Measurements from ENCODE around the gene OR8U1.
A peak's percentile ranks its signal among the peaks of the same experiment; 100 is the strongest.
"Not testable (repeated sequence)": the region's sequence is repeated elsewhere in the genome, so short reads cannot be mapped to it uniquely, and the experiment has no call there.

Gene OR8U1

DNA sequence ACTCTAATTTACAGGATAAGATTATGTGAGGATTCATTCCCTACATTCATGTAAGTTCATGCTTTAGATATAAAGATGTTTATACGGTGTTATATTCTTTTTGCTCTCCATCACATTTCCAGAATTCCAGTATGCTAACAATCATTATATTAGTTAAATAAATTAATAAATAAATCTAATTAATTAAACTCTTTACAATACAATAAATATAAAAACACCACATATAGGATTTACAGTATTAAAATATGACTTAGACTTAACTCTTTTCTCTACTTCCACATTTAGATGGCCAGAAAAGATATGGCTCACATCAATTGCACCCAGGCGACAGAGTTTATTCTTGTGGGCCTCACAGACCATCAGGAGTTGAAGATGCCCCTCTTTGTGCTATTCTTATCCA, at the start of gene OR8U1:
Gene OR8U1, plus strand, starts transcription at position 301 of the 400 bp plus-strand sequence. Its CDS starts 0 bp downstream, at position 301.
- no peak for TF ChIP-seq Cebpa-rat (IDR thresholded peaks at IDR 0.05)
- H3K9ac ChIP-seq: no peak within 1 kb of the TSS
- H3K4me2 ChIP-seq: no peak within 1 kb of the TSS
- no peaks in the 10 kb centered on the region for H4K20me1 ChIP-seq
- no peak within 1 kb of the TSS for H3K27ac ChIP-seq
- no peaks in the 10 kb centered on the region for H3K9me3 ChIP-seq (replicated peaks in 1 of 11)
- no peaks in the 10 kb centered on the region for H3K27me3 ChIP-seq
- no peaks in the 10 kb centered on the region for H3K4me1 ChIP-seq
- no peaks in the 10 kb centered on the region for H3K36me3 ChIP-seq
- H3K4me3 ChIP-seq: no peak within 1 kb of the TSS

DNA sequence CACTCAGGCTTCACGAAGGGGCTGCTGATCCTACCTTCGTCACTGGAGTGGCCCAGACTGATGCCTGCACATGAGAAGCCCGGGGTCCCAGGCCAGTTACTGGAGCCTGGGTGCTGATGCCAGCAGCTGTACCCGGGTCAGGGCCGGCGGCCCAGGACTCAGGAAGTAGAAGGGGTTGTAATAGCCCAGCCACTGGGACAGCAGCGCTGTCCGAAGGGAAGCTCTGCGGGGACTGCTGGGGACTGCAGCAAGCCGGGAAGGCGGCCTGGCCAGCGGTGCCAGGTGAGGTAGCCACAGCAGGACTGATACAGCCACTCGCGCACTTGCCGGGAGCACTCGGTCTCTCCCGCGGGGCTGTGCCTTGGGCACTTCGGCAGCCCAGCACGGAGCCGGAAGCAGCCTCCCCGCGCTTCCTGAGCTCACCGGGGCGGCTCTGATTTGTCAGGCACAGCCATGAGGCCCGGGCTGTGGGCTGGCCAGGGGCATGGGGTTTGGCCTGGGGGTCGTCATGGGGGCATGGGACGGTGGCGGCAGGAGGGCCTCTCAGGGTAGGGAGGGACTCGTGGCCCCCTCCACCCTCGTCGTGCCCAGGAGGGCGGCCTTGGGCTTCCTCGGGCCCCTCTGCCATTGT, 43.4 kb upstream of the OR8U1 start:
- no peak overlapping the region for H3K4me2 ChIP-seq
- H3K9me3 ChIP-seq (replicated peaks in 1 of 11): 0 out of 22 replicates have a peak, but pooled peaks cover 0 to 7% (median 0%) of the 10 kb centered on the region in 11 experiments
- H4K20me1 ChIP-seq: no peaks in the 10 kb centered on the region
- H3K4me1 ChIP-seq: no peaks in the 10 kb centered on the region
- no peaks in the 10 kb centered on the region for H3K27me3 ChIP-seq
- TF ChIP-seq Cebpa-rat (IDR thresholded peaks at IDR 0.05): no peak
- H3K4me3 ChIP-seq: no peak overlapping the region
- H3K36me3 ChIP-seq: no peaks in the 10 kb centered on the region
- H3K27ac ChIP-seq: no peak overlapping the region
- H3K9ac ChIP-seq: no peak overlapping the region

DNA sequence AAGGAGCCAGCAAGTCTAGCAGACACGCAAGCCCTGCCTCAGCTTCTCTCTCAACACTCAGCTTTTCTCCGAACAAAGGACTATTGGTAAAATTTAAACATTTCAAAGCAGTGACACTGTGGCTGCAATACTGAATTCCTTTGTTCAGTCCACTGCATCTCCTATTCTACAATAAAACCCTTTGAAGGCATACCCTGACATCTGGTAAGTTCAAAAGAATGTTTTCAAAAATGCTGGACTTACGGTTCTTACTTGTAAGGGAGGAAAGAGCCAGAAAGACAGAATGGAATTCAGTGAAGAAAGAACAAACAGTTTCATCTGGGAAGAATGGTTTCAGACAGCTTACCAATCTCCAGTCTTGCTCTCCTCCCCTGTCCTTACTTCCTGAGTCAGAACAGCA, 42.3 kb upstream of the OR8U1 start:
- H3K27me3 ChIP-seq: no peaks in the 10 kb centered on the region
- H3K9me3 ChIP-seq (replicated peaks in 1 of 11): 0 out of 22 replicates have a peak, but pooled peaks cover 0 to 7% (median 0%) of the 10 kb centered on the region in 11 experiments
- H3K4me2 ChIP-seq: no peak overlapping the region
- H3K4me1 ChIP-seq: no peaks in the 10 kb centered on the region
- no peak overlapping the region for H3K9ac ChIP-seq
- no peaks in the 10 kb centered on the region for H4K20me1 ChIP-seq
- no peaks in the 10 kb centered on the region for H3K36me3 ChIP-seq
- no peak overlapping the region for H3K4me3 ChIP-seq
- TF ChIP-seq Cebpa-rat (IDR thresholded peaks at IDR 0.05): no peak
- no peak overlapping the region for H3K27ac ChIP-seq

DNA sequence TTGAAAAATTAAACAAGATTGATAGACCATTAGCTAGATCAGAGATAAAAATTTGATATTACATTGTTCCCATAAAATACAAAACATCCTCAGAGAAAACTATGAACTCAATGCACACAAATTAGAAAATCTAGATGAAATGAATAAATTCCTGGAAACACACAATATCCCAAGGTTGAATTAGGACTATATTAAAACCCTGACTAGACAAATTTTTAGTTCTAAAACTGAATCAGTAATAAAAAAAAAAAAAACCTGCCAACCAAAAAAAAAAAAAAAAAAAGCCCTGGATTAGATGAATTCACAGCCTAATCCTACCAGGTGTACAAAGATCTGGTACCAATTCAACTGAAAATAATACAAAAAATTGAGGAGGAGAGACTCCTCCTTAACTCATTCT, 35.1 kb upstream of the OR8U1 start:
- Histone ChIP-seq H4K20me1 (no peaks in the 10 kb centered on the region), H3K27me3 (no peaks in the 10 kb centered on the region), H3K27ac (no peak overlapping the region), H3K4me2 (no peak overlapping the region), H3K9me3 (replicated peaks in 1 of 11) (no peaks in the 10 kb centered on the region), H3K9ac (no peak overlapping the region), H3K36me3 (no peaks in the 10 kb centered on the region), H3K4me3 (no peak overlapping the region), H3K4me1 (no peaks in the 10 kb centered on the region)
- no peak for TF ChIP-seq Cebpa-rat (IDR thresholded peaks at IDR 0.05)

DNA sequence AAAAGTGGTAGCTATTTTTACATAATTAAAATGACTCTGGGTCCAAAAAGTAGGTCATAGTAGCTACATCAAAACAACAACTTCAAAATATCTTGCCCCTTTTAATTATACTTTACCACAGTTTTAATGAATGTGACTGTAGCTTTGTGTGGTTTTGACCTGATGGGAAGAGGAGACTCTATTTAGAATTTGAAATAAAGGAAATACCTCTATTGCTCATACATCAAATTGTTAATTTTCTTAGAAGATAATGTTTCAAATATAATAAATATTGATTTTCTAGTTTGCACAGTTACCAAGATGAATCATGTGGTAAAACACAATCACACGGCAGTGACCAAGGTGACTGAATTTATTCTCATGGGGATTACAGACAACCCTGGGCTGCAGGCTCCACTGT, 29.7 kb upstream of the OR8U1 start, which contains the start of gene OR8K1:
Gene OR8K1, plus strand, starts transcription at position 301 of the 400 bp plus-strand sequence. Its CDS starts 0 bp downstream, at position 301.
- Histone ChIP-seq H3K4me3 (no peak within 1 kb of the TSS), H3K4me1 (no peaks in the 10 kb centered on the region), H4K20me1 (no peaks in the 10 kb centered on the region), H3K9me3 (replicated peaks in 1 of 11) (no peaks in the 10 kb centered on the region), H3K4me2 (no peak within 1 kb of the TSS), H3K27me3 (no peaks in the 10 kb centered on the region), H3K27ac (no peak within 1 kb of the TSS), H3K36me3 (no peaks in the 10 kb centered on the region), H3K9ac (no peak within 1 kb of the TSS)
- TF ChIP-seq Cebpa-rat (IDR thresholded peaks at IDR 0.05): no peak

DNA sequence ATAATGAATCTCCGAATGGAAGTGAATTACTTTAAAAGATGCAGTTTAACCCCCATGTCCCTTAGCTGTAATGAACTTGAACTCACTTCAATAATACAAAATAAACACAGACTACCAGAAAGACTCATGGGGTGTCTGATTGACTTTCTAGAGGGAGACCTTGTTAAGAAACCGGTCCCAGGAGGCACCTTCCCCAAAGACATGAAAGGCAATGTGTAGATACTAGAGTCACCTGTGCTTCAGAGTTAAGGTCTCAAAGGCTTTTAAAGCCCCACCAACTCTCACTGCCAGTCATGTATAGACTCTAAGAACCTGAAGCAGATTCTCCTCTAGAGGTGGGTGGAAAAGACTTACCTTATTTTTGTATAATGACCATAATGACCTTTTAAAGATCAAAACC, 21.4 kb upstream of the OR8U1 start, which contains the start of gene OR8J1:
Gene OR8J1, plus strand, starts transcription at position 301 of the 400 bp plus-strand sequence. CDS start 5,956 bp downstream, outside the sequence.
- Histone ChIP-seq H3K9ac (no peak within 1 kb of the TSS), H3K4me2 (no peak within 1 kb of the TSS), H3K9me3 (replicated peaks in 1 of 11) (no peaks in the 10 kb centered on the region), H3K4me3 (no peak within 1 kb of the TSS), H3K27me3 (no peaks in the 10 kb centered on the region), H3K27ac (no peak within 1 kb of the TSS), H3K4me1 (no peaks in the 10 kb centered on the region), H3K36me3 (no peaks in the 10 kb centered on the region), H4K20me1 (no peaks in the 10 kb centered on the region)
- no peak for TF ChIP-seq Cebpa-rat (IDR thresholded peaks at IDR 0.05)

DNA sequence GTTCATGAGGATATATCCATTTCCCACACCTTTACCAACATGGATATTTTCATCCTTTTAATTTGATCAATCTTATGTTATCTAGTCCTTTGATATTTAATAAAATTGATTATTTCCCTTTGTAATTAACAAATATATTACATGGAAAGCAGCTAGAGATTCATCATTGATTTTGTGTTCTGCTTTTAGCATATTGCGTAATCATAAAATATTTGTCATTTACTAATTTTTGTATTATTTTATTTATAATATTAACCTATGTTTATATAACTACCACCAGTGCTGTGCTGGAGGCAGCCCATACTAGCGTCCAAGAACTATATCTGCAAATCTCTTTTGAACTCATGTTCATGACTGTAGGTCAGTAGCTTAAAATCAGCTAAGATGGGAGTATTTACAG, 4.7 kb downstream of the OR8U1 start:
- no peaks in the 10 kb centered on the region for H4K20me1 ChIP-seq
- TF ChIP-seq Cebpa-rat (IDR thresholded peaks at IDR 0.05): peak in 3 of 11 experiments; percentile 46 to 85 (median 59); a peak in 6 of 22 replicates

DNA sequence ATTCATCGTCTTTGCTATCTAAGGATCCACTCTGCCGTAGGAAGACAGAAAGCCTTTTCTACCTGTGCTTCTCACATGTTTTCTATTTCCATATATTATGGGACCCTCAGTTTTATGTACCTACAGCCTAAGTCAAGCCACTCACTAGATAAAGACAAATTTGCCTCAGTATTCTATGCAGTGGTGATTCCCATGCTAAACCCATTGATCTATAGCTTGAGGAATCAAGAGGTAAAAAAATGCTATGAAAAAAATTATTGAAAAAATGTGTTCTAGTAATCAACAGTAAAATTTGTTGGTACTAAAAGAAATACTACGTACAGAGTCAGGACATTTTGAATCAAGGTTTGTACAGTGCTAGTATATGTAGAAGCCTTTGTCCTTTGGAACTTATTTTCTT, 19.0 kb downstream of the OR8U1 start:
- no peaks in the 10 kb centered on the region for H4K20me1 ChIP-seq
- no peak for TF ChIP-seq Cebpa-rat (IDR thresholded peaks at IDR 0.05)
- H3K36me3 ChIP-seq: no peaks in the 10 kb centered on the region
- H3K4me1 ChIP-seq: no peaks in the 10 kb centered on the region
- no peaks in the 10 kb centered on the region for H3K9me3 ChIP-seq (replicated peaks in 1 of 11)
- H3K27ac ChIP-seq: no peak overlapping the region
- H3K9ac ChIP-seq: no peak overlapping the region
- no peak overlapping the region for H3K4me2 ChIP-seq
- no peak overlapping the region for H3K4me3 ChIP-seq
- H3K27me3 ChIP-seq: no peaks in the 10 kb centered on the region

More for the DNA sequence above, 4.7 kb downstream of the OR8U1 start:
- H3K4me3 ChIP-seq: no peak overlapping the region
- H3K36me3 ChIP-seq: no peaks in the 10 kb centered on the region
- no peaks in the 10 kb centered on the region for H3K27me3 ChIP-seq
- no peaks in the 10 kb centered on the region for H3K4me1 ChIP-seq
- H3K4me2 ChIP-seq: no peak overlapping the region
- no peak overlapping the region for H3K27ac ChIP-seq
- no peaks in the 10 kb centered on the region for H3K9me3 ChIP-seq (replicated peaks in 1 of 11)
- no peak overlapping the region for H3K9ac ChIP-seq

DNA sequence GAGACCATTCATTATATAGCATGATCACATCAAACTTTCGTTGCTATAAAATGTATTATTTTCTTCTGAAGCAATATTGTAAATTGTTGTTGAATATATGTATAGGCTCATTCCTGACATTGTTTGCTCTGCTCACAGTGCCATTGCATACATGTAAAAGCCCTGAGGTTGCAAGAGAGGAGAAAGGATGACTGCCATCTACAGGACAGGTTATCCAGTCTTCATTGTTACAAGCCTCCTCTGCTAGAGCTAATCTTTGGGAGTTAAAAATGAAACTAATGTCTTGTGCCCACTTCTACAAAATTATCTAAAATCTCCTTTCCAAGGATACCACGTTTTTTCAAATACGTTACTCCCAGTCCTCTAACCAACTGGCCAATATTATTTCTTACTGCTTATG, 20.6 kb downstream of the OR8U1 start:
- Histone ChIP-seq H3K9ac (no peak overlapping the region), H3K4me2 (no peak overlapping the region), H3K9me3 (replicated peaks in 1 of 11) (0 out of 22 replicates have a peak, but pooled peaks cover 0 to under 1% (median 0%) of the 10 kb centered on the region in 11 experiments), H4K20me1 (no peaks in the 10 kb centered on the region), H3K27me3 (no peaks in the 10 kb centered on the region), H3K36me3 (no peaks in the 10 kb centered on the region), H3K4me3 (no peak overlapping the region), H3K27ac (no peak overlapping the region), H3K4me1 (no peaks in the 10 kb centered on the region)
- TF ChIP-seq Cebpa-rat (IDR thresholded peaks at IDR 0.05): no peak

DNA sequence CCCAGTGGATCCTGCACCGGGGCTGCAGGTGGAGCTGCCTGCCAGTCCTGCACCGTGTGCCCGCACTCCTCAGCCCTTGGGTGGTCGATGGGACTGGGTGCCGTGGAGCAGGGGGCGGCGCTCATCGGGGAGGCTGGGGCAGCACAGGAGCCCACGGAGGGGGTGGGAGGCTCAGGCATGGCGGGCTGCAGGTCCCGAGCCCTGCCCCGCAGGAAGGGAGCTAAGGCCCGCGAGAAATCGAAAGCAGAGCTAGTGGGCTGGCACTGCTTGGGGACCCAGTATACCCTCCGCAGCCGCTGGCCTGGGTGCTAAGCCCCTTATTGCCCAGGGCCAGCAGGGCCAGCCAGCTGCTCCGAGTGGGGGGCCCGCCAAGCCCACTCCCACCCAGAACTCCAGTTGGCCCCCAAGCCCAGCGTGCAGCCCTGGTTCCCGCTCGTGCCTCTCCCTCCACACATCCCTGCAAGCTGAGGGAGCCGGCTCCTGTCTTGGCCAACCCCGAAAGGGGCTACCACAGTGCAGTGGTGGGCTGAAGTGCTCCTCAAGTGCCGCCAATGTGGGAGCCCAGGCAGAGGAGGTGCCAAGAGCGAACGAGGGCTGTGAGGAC, 26.5 kb downstream of the OR8U1 start:
- not testable (repeated sequence) for H3K4me1 ChIP-seq, H4K20me1 ChIP-seq, H3K36me3 ChIP-seq, H3K27me3 ChIP-seq, H3K4me3 ChIP-seq, H3K4me2 ChIP-seq, H3K9ac ChIP-seq, H3K27ac ChIP-seq
- peaks cover 4 to 13% (median 10%) of the 10 kb centered on the region in 11 experiments; a peak in 21 of 22 replicates for H3K9me3 ChIP-seq (replicated peaks in 1 of 11)
